Progenitor cell of endocrine pancreas (in vitro differentiated cells): Measurements from ENCODE around the gene TAGAP. TPM values are rescaled to one million over a fixed set of nuclear protein-coding genes. Genes with fewer than 3 reads are reported as not detected.
"Not testable (repeated sequence)": the region's sequence is repeated elsewhere in the genome, so short reads cannot be mapped to it uniquely, and the experiment has no call there.

Source experiments
- DNase-seq: peaks from one replicate; pipeline ENCODE4 v3.0.0; 2021; ENCODE audit warnings: low spot score; ENCODE audit not compliant: unreplicated experiment
- H3K27ac Mint-ChIP-seq: 2 replicates; pipeline ENCODE4 v1.8.0; 2021; ENCODE audit warnings: mild to moderate bottlenecking, moderate library complexity, mixed read lengths
- H3K27me3 Mint-ChIP-seq: 2 replicates; pipeline ENCODE4 v1.8.0; 2021; ENCODE audit warnings: mixed read lengths
- H3K36me3 Mint-ChIP-seq: 2 replicates; pipeline ENCODE4 v1.8.0; 2022; ENCODE audit warnings: mixed read lengths; ENCODE audit not compliant: insufficient read depth
- H3K4me1 Mint-ChIP-seq: 2 replicates; pipeline ENCODE4 v1.8.0; 2021; ENCODE audit warnings: low read depth, mixed read lengths
- H3K4me3 Mint-ChIP-seq: 2 replicates; pipeline ENCODE4 v1.8.0; 2021; ENCODE audit warnings: low read depth, mild to moderate bottlenecking, moderate library complexity, mixed read lengths
- H3K9me3 Mint-ChIP-seq: 2 replicates; pipeline ENCODE4 v1.8.0; 2021; ENCODE audit warnings: low read depth, mixed read lengths
- total RNA-seq: library from RNA; stranded (reverse); gene quantifications from 2 replicates; pipeline ENCODE4 v1.2.1, GENCODE V29; 2021
- TF ChIP-seq, protein P1 (sequence below): fragments of 200-600 bp; sonication (generic); IDR thresholded peaks from one replicate; pipeline ENCODE4 v1.5.0; 2021; ENCODE audit warnings: antibody characterized with exemption, mild to moderate bottlenecking; ENCODE audit not compliant: unreplicated experiment

Gene TAGAP
- total RNA-seq, 1 donor from 2014 or later: not detected

DNA sequence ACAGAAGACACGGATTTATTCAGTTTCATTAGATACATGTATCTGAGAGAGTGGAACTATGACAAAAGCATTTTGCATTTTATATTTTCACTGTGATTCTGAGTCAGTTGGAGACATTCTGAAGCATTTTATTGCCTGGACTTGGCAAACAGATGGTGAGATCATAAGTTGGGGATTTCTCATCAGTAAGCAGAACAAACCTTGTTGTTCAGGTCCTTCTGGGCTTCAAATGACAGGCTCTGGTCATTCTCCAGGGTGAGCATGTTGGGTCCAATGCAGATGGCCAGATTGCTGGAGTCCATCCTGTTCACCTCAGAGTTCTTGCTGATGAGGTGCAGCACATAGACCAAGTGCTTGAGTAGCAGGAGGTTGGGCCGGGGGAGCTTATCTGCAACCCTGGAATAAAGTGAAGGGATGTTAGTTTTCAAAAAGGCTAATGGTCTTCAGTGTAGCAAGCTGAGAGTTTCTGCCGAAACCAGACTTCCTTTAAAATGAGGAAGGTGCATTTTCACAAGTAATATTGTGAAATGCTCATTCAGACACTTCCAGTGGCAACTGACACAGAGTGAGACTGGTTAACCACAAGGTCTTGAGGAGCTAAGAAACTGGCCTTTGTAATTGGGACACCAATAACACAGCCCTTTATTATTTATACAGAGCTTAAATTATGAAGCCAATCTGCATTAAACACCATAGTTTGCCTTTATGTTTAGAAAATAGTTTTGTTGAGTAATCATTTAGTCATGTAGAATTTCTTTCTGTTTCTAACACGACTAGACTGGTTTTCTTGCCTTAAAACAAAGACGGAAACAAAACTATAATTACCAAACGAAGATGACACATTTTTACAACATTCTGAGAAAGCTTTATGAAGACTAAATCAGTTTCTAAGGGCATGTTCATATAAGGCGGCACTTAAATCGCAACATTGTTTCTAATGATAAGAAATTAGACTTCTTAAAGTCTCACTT, 5.6 kb downstream of the TAGAP start:
- Mint-ChIP-seq H3K27ac (no peak overlapping the region), H3K4me1 (peaks cover 1% of the 10 kb centered on the region), H3K36me3 (no peaks in the 10 kb centered on the region), H3K4me3 (no peak overlapping the region), H3K27me3 (peaks cover 18% of the 10 kb centered on the region), H3K9me3 (no peaks in the 10 kb centered on the region)
- no peak for DNase-seq
- TF ChIP-seq, protein P1, sequence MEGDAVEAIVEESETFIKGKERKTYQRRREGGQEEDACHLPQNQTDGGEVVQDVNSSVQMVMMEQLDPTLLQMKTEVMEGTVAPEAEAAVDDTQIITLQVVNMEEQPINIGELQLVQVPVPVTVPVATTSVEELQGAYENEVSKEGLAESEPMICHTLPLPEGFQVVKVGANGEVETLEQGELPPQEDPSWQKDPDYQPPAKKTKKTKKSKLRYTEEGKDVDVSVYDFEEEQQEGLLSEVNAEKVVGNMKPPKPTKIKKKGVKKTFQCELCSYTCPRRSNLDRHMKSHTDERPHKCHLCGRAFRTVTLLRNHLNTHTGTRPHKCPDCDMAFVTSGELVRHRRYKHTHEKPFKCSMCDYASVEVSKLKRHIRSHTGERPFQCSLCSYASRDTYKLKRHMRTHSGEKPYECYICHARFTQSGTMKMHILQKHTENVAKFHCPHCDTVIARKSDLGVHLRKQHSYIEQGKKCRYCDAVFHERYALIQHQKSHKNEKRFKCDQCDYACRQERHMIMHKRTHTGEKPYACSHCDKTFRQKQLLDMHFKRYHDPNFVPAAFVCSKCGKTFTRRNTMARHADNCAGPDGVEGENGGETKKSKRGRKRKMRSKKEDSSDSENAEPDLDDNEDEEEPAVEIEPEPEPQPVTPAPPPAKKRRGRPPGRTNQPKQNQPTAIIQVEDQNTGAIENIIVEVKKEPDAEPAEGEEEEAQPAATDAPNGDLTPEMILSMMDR: no peak

DNA sequence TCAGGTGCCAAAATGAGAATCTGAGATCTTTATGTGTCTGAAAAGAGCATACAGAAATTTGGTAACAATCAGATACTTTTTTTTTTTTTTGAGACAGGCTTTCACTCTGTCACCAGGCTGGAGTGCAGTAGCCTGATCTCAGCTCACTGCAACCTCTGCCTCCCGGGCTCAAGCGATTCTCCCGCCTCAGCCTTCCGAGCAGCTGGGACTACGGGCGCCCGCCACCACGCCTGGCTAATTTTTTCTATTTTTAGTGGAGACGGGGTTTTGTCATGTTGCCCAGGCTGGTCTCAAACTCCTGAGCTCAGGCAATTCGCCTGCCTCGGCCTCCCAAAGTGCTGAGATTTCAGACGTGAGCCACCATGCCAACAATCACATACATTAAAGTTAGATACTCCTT, 6.5 kb downstream of the TAGAP start:
- peaks cover 13% of the 10 kb centered on the region for H3K27me3 Mint-ChIP-seq
- not testable (repeated sequence) for H3K27ac Mint-ChIP-seq, H3K4me1 Mint-ChIP-seq, H3K9me3 Mint-ChIP-seq, H3K4me3 Mint-ChIP-seq, H3K36me3 Mint-ChIP-seq, DNase-seq

DNA sequence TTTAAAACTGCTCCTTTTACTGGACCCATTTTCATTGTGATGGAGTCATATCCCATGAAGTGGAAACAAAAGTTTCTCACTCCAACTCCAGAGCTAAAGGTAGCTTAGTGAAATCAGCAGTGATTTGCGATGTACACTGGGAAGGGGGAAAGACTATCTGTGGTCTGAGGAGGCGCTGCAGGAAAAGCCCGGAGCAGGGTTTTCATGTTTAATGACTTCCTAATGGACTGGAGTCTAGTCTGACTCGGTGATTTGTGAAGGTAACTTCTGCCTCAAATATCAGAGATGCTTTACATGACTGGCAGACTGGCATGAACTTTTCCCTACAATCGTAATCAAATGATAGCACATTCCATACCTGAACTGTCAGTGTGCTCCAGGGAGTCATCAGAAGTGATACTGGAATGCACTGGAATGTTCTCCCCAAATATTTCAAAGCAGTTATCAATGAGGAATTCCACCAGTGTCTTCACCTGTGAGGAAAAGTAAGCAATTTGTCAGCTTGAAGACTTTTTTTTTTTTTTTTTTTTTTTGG, 7.0 kb downstream of the TAGAP start:
- TF ChIP-seq, protein P1: no peak
- Mint-ChIP-seq H3K36me3 (no peaks in the 10 kb centered on the region), H3K27ac (no peak overlapping the region), H3K4me3 (no peak overlapping the region), H3K4me1 (peaks cover 1% of the 10 kb centered on the region), H3K9me3 (no peaks in the 10 kb centered on the region), H3K27me3 (peaks cover 10% of the 10 kb centered on the region)
- DNase-seq: no peak

DNA sequence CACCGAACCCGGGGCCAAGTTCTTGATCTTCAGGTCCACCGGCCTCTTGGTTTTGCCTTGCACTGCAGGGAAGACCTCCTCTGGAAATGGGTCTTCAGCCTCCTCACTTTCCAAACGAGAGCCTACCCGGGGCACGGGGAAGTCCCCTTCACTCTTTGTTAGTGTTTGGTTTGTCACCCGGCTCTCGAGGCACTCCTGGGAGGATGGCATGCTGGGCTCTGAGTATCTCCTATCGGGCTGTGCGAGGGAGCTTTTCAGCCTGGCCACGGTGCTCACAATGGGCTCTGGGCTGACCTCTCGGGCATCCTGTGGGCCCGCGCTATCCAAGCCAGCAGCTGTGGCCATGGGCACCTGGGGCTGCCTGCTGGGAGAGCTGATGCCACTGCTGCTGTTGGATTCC, 8.1 kb downstream of the TAGAP start:
- no peaks in the 10 kb centered on the region for H3K9me3 Mint-ChIP-seq
- no peak overlapping the region for H3K27ac Mint-ChIP-seq
- no peak for DNase-seq
- TF ChIP-seq, protein P1: no peak
- H3K4me1 Mint-ChIP-seq: no peaks in the 10 kb centered on the region
- no peak overlapping the region for H3K4me3 Mint-ChIP-seq
- peaks cover 6% of the 10 kb centered on the region for H3K27me3 Mint-ChIP-seq
- H3K36me3 Mint-ChIP-seq: no peaks in the 10 kb centered on the region

DNA sequence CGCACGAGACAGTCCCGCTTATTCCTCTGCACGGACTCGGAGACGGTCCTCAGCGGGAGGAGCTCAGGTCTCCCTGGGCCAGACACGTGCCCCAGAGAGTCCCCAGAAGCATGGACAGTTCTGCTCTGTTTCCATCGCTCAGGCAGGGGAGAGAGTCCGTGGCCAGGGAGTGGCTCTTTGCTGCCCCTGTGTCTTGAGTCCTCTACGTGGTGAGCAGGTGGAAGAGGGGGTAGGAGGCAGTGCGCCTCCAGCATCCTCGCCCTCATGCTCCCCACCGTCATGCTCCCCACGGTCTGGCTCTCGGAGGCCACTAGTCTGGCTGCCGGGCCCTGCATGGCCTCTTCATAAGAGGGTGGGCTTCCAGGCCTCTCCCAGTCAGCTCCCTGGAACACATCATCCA, 8.9 kb downstream of the TAGAP start:
- Mint-ChIP-seq H3K4me1 (no peaks in the 10 kb centered on the region), H3K27me3 (peaks cover 4% of the 10 kb centered on the region), H3K36me3 (no peaks in the 10 kb centered on the region), H3K4me3 (no peak overlapping the region), H3K9me3 (no peaks in the 10 kb centered on the region), H3K27ac (no peak overlapping the region)
- TF ChIP-seq, protein P1: no peak
- no peak for DNase-seq
